ENCODE measurements around the gene COL23A1. TPM values are rescaled to one million over a fixed set of nuclear protein-coding genes. Genes with fewer than 3 reads are reported as not detected.

The COL23A1 gene
- total and polyA plus RNA-seq, 2 donors (not counting 1 experiment from before 2014, with no cell fraction given): not detected

DNA sequence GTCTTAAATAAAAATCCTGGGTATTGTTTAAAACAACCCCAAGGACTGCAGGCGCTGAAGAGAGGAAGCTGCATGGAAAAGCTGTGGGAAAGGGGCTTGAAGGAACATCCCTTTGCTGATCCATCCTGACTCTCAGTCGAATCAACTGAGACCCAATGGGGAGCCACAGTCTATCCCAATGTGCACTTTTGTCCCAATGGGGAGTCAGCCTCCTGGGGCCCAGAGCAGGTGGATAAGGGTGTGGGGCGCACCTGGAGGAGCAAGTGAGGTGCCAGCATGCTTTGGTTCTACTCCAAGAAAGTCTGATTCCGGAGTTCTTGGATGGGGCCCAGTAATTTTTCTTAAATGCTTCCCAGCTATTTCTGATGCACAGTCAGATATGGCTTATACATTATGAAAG lies 118.1 kb downstream of the COL23A1 start:
- no peaks in the 10 kb centered on the region for H3K9me3 ChIP-seq (ENCODE audit: control insufficient read depth, insufficient read depth, low read depth, low read length)
- H3K79me2 ChIP-seq (ENCODE audit: control insufficient read depth, insufficient read depth, low read length): no peaks in the 10 kb centered on the region
- H3K4me1 ChIP-seq (ENCODE audit: control insufficient read depth, extremely low read depth, insufficient read depth, low read length): peaks cover 8% of the 10 kb centered on the region
- H3K9ac ChIP-seq (ENCODE audit: insufficient read depth, low read length): no peak overlapping the region
- no peak overlapping the region for H3K27ac ChIP-seq (ENCODE audit: insufficient read depth, low read length)
- H3K4me3 ChIP-seq (replicated peaks in 1 of 4; ENCODE audit: control extremely low read depth in 1 of 4, insufficient read depth in 1 of 4, low read depth in 3 of 4, low read length in 4 of 4): no peak overlapping the region
- no peaks in the 10 kb centered on the region for H3K36me3 ChIP-seq (ENCODE audit: control insufficient read depth, insufficient read depth, low read length)
- H3K27me3 ChIP-seq (ENCODE audit: control insufficient read depth, insufficient read depth, low read length): no peaks in the 10 kb centered on the region
- H3K4me2 ChIP-seq (ENCODE audit: extremely low read depth, insufficient read depth, low read length): no peak overlapping the region
- no peak overlapping the region for H2AFZ ChIP-seq (ENCODE audit: low read length)
- no peak for DNase-seq (ENCODE audit: low read depth in 2 of 2)
- H4K20me1 ChIP-seq (ENCODE audit: control insufficient read depth, extremely low read depth, insufficient read depth, low read length): no peaks in the 10 kb centered on the region
- TF ChIP-seq, protein P1, sequence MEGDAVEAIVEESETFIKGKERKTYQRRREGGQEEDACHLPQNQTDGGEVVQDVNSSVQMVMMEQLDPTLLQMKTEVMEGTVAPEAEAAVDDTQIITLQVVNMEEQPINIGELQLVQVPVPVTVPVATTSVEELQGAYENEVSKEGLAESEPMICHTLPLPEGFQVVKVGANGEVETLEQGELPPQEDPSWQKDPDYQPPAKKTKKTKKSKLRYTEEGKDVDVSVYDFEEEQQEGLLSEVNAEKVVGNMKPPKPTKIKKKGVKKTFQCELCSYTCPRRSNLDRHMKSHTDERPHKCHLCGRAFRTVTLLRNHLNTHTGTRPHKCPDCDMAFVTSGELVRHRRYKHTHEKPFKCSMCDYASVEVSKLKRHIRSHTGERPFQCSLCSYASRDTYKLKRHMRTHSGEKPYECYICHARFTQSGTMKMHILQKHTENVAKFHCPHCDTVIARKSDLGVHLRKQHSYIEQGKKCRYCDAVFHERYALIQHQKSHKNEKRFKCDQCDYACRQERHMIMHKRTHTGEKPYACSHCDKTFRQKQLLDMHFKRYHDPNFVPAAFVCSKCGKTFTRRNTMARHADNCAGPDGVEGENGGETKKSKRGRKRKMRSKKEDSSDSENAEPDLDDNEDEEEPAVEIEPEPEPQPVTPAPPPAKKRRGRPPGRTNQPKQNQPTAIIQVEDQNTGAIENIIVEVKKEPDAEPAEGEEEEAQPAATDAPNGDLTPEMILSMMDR (conservative IDR thresholded peaks at IDR 0.05 in 1 of 2, IDR thresholded peaks at IDR 0.05 in 1 of 2; ENCODE audit: low read depth in 1 of 2, low read length in 2 of 2): no peak
- TF ChIP-seq EZH2 (IDR thresholded peaks at IDR 0.05; ENCODE audit: low read length, missing control alignments): no peak

DNA sequence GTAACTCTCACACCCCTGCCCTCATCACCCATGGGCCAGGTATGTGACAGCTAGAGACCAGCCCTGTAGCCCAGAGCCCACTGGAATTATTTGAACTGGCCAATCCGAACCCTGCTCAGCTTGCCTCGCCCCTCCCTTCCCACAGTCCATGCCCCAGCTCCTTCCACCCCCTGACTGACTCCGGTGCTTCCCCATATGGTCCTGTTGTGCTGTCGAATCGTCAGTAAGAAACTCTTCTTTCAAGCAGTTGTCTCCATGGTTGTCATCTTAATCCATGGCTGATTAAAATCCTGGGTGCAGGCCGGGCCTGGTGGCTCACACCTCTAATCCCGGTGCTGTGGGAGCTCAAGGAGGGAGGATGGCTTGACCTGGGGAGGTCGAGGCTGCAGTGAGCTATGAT lies 118.5 kb downstream of the COL23A1 start:
- TF ChIP-seq, protein P1 (conservative IDR thresholded peaks at IDR 0.05 in 1 of 2, IDR thresholded peaks at IDR 0.05 in 1 of 2; ENCODE audit: low read depth in 1 of 2, low read length in 2 of 2): no peak
- no peaks in the 10 kb centered on the region for H3K27me3 ChIP-seq (ENCODE audit: control insufficient read depth, insufficient read depth, low read length)
- no peaks in the 10 kb centered on the region for H3K36me3 ChIP-seq (ENCODE audit: control insufficient read depth, insufficient read depth, low read length)
- no peaks in the 10 kb centered on the region for H3K79me2 ChIP-seq (ENCODE audit: control insufficient read depth, insufficient read depth, low read length)
- peaks cover 11% of the 10 kb centered on the region for H3K4me1 ChIP-seq (ENCODE audit: control insufficient read depth, extremely low read depth, insufficient read depth, low read length)
- no peak overlapping the region for H3K4me2 ChIP-seq (ENCODE audit: extremely low read depth, insufficient read depth, low read length)
- no peak overlapping the region for H3K9ac ChIP-seq (ENCODE audit: insufficient read depth, low read length)
- H2AFZ ChIP-seq (ENCODE audit: low read length): no peak overlapping the region
- no peak overlapping the region for H3K4me3 ChIP-seq (replicated peaks in 1 of 4; ENCODE audit: control extremely low read depth in 1 of 4, insufficient read depth in 1 of 4, low read depth in 3 of 4, low read length in 4 of 4)
- no peaks in the 10 kb centered on the region for H3K9me3 ChIP-seq (ENCODE audit: control insufficient read depth, insufficient read depth, low read depth, low read length)
- no peaks in the 10 kb centered on the region for H4K20me1 ChIP-seq (ENCODE audit: control insufficient read depth, extremely low read depth, insufficient read depth, low read length)
- no peak for DNase-seq (ENCODE audit: low read depth in 2 of 2)
- H3K27ac ChIP-seq (ENCODE audit: insufficient read depth, low read length): no peak overlapping the region

DNA sequence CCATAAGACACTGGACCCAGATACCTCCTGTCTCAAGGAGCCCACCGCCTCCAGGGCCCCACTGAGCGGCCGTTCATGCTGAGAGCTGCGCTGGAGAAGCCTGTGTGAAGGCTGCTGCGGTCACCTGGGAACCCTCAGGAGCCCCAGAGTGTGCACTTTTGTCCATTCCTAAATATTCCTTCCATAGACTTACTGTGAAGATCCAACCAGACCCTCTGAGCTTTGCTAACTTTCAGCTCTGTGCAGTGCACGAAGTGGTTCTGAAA lies 119.5 kb downstream of the COL23A1 start:
- no peak overlapping the region for H3K27ac ChIP-seq (ENCODE audit: insufficient read depth, low read length)

More for the DNA sequence above, 119.5 kb downstream of the COL23A1 start:
- Histone ChIP-seq H3K9ac (ENCODE audit: insufficient read depth, low read length) (no peak overlapping the region), H3K4me1 (ENCODE audit: control insufficient read depth, extremely low read depth, insufficient read depth, low read length) (peaks cover 11% of the 10 kb centered on the region), H3K27me3 (ENCODE audit: control insufficient read depth, insufficient read depth, low read length) (no peaks in the 10 kb centered on the region), H3K4me3 (replicated peaks in 1 of 4; ENCODE audit: control extremely low read depth in 1 of 4, insufficient read depth in 1 of 4, low read depth in 3 of 4, low read length in 4 of 4) (no peak overlapping the region), H3K9me3 (ENCODE audit: control insufficient read depth, insufficient read depth, low read depth, low read length) (no peaks in the 10 kb centered on the region), H3K36me3 (ENCODE audit: control insufficient read depth, insufficient read depth, low read length) (no peaks in the 10 kb centered on the region), H3K4me2 (ENCODE audit: extremely low read depth, insufficient read depth, low read length) (no peak overlapping the region), H2AFZ (ENCODE audit: low read length) (no peak overlapping the region), H4K20me1 (ENCODE audit: control insufficient read depth, extremely low read depth, insufficient read depth, low read length) (no peaks in the 10 kb centered on the region), H3K79me2 (ENCODE audit: control insufficient read depth, insufficient read depth, low read length) (no peaks in the 10 kb centered on the region)
- TF ChIP-seq EZH2 (IDR thresholded peaks at IDR 0.05; ENCODE audit: low read length, missing control alignments): no peak
- TF ChIP-seq, protein P1 (conservative IDR thresholded peaks at IDR 0.05 in 1 of 2, IDR thresholded peaks at IDR 0.05 in 1 of 2; ENCODE audit: low read depth in 1 of 2, low read length in 2 of 2): no peak
- no peak for DNase-seq (ENCODE audit: low read depth in 2 of 2)

Data from fibroblast of lung (primary cell).